ENCODE data around the gene CTR9. TPM values are rescaled to one million over a fixed set of nuclear protein-coding genes. Genes with fewer than 3 reads are reported as not detected.

Gene CTR9
- total and polyA plus RNA-seq, 3 donors from 2014 or later, result 47.3 to 50.9 (median 48.6) TPM

DNA sequence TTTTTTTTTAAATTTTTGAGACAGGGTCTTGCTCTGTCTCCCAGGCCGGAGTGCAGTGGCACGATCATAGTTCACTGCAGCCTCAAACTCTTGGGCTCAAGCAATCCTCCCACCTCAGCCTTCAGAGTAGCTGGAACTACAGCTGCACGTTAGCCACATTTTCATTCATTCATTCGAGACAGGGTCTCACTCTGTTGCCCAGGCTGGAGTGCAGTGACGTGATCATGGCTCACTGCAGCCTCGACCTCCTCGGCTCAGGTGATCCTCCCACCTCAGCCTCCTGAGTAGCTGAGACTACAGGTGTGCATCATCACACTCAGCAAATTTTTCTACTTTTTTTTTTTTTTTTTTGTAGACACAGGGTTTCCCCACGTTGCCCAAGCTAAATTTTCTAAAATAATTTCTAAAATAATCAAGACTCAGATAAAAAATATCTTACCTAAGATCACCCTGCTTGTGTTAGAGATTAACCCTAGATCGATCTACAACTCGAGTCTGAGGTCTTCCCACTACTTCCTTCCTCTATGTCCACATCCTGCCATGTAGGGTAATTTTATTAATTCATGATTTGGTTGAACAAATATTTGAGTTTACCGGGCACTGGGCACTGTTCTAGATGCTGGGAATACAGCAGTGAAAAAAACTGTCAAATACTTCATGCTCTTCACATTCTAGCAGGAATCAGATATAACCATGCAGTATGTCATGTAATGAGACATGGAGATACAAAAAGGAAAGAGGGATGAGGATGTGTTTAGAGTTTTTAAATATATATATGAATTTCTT, 42.6 kb downstream of the CTR9 start:
- WGBS, 2 donors, result 68 to 81% methylated on average over 11 of the region's 11 CpGs
- no peak for DNase-seq
- no peaks in the 10 kb centered on the region for H3K4me1 ChIP-seq
- H3K27ac ChIP-seq, result no peak overlapping the region
- intact Hi-C loops (cut with DNase I; ENCODE audit: low total_unique reads), result loop anchor here (10.0 kb wide), 1 partner anchor 231 kb away; no protein-coding TSS in a partner anchor
- no peak for TF ChIP-seq POLR2A (IDR thresholded peaks at IDR 0.05)
- TF ChIP-seq, protein P1, sequence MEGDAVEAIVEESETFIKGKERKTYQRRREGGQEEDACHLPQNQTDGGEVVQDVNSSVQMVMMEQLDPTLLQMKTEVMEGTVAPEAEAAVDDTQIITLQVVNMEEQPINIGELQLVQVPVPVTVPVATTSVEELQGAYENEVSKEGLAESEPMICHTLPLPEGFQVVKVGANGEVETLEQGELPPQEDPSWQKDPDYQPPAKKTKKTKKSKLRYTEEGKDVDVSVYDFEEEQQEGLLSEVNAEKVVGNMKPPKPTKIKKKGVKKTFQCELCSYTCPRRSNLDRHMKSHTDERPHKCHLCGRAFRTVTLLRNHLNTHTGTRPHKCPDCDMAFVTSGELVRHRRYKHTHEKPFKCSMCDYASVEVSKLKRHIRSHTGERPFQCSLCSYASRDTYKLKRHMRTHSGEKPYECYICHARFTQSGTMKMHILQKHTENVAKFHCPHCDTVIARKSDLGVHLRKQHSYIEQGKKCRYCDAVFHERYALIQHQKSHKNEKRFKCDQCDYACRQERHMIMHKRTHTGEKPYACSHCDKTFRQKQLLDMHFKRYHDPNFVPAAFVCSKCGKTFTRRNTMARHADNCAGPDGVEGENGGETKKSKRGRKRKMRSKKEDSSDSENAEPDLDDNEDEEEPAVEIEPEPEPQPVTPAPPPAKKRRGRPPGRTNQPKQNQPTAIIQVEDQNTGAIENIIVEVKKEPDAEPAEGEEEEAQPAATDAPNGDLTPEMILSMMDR (IDR thresholded peaks at IDR 0.05), result no peak
- H3K9me3 ChIP-seq, result no peaks in the 10 kb centered on the region
- H3K36me3 ChIP-seq (ENCODE audit: low read depth, missing control alignments), result peaks cover 4% of the 10 kb centered on the region
- no peak overlapping the region for H3K4me3 ChIP-seq
- no peaks in the 10 kb centered on the region for H3K27me3 ChIP-seq

GRCh38 chr11:10796191-10796590, 45.1 kb downstream of the CTR9 start:
- no peak for DNase-seq
- no peak overlapping the region for H3K4me3 ChIP-seq
- 55 to 65% methylated on average over 2 of the region's 2 CpGs for WGBS, 2 donors
- no peak for TF ChIP-seq POLR2A (IDR thresholded peaks at IDR 0.05)
- TF ChIP-seq, protein P1 (IDR thresholded peaks at IDR 0.05), result no peak
- H3K4me1 ChIP-seq, result no peaks in the 10 kb centered on the region
- H3K27ac ChIP-seq, result no peak overlapping the region
- H3K36me3 ChIP-seq (ENCODE audit: low read depth, missing control alignments), result peaks cover 4% of the 10 kb centered on the region
- no peaks in the 10 kb centered on the region for H3K9me3 ChIP-seq
- no peaks in the 10 kb centered on the region for H3K27me3 ChIP-seq
- intact Hi-C loops (cut with DNase I; ENCODE audit: low total_unique reads), result loop anchor here (10.0 kb wide), 1 partner anchor 229 kb away; no protein-coding TSS in a partner anchor

DNA sequence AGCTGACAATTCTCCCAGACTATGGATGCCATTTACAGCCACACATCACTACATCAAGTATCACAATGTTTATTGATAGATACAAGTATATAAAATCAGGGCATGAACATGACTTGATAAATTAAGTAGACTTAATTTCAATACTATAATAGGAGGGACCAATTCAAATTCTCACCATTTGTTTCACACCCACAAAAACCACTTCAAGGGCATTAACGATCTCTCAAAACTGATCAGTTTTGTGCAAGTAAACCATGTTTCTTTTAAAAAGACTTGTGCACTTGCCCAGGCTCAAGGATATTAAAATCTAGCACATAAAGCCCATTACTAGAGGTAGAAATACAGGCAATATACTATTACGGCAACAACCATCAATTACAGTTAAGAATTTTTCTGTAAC, 46.0 kb downstream of the CTR9 start:
- Histone ChIP-seq H3K9me3 (no peaks in the 10 kb centered on the region), H3K4me1 (no peaks in the 10 kb centered on the region), H3K27me3 (no peaks in the 10 kb centered on the region), H3K4me3 (no peak overlapping the region), H3K36me3 (ENCODE audit: low read depth, missing control alignments) (peaks cover 4% of the 10 kb centered on the region), H3K27ac (no peak overlapping the region)
- no peak for DNase-seq
- TF ChIP-seq, protein P1 (IDR thresholded peaks at IDR 0.05), result no peak
- no peak for TF ChIP-seq POLR2A (IDR thresholded peaks at IDR 0.05)
- intact Hi-C loops (cut with DNase I; ENCODE audit: low total_unique reads), result loop anchor here (10.0 kb wide), 1 partner anchor 228 kb away; no protein-coding TSS in a partner anchor
- 82 to 88% methylated on average over 2 of the region's 2 CpGs for WGBS, 2 donors

DNA sequence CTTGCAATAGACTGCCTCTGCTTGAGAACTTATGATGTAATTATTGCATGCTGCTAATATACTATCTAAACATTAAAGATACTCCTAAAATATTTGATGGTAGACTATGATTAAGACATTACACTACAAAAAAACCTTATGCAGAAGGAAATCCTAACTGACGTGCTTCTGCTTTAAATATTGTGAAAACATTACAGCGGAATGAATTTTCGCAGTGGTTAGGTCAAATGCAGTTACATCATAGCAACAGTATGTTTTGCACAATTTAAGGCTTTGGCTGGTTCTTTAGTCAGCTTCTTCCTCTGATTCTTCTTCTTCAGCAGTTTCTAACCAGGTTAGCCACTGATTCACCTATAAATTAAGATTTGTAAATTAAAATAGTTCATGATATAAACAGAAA, 46.5 kb downstream of the CTR9 start:
- Histone ChIP-seq H3K4me1 (no peaks in the 10 kb centered on the region), H3K27me3 (no peaks in the 10 kb centered on the region), H3K4me3 (no peak overlapping the region), H3K9me3 (no peaks in the 10 kb centered on the region), H3K36me3 (ENCODE audit: low read depth, missing control alignments) (peaks cover 4% of the 10 kb centered on the region), H3K27ac (no peak overlapping the region)
- intact Hi-C loops (cut with DNase I; ENCODE audit: low total_unique reads), result loop anchor here (10.0 kb wide), 1 partner anchor 227 kb away; no protein-coding TSS in a partner anchor
- DNase-seq, result no peak
- WGBS, 2 donors, result 83 to 85% methylated on average over 3 of the region's 3 CpGs
- TF ChIP-seq, protein P1 (IDR thresholded peaks at IDR 0.05), result no peak
- no peak for TF ChIP-seq POLR2A (IDR thresholded peaks at IDR 0.05)
